Keratinocyte (primary cell): ENCODE data around the gene PAX5.

Experiments used
- CTCF ChIP-seq, 3 experiments: IDR thresholded peaks in 1 of 3; conservative IDR thresholded peaks in 1 of 3; optimal IDR thresholded peaks in 1 of 3; 2 replicates in 2 of 3; 3 replicates in 1 of 3; pipeline versions ENCODE3 to v1.5.1; 2011; ENCODE audit warnings: low read length in 3 of 3, mild to moderate bottlenecking in 3 of 3, moderate library complexity in 2 of 3, control low read depth in 1 of 3, inconsistent platforms in 1 of 3; ENCODE audit not compliant: insufficient read depth in 2 of 3; ENCODE audit errors: extremely low read depth in 1 of 3
- EZH2 ChIP-seq: IDR thresholded peaks from one replicate; pipeline ENCODE4 v1.6.1; 2012; ENCODE audit warnings: inconsistent platforms, mild to moderate bottlenecking, low read length, moderate library complexity

DNA sequence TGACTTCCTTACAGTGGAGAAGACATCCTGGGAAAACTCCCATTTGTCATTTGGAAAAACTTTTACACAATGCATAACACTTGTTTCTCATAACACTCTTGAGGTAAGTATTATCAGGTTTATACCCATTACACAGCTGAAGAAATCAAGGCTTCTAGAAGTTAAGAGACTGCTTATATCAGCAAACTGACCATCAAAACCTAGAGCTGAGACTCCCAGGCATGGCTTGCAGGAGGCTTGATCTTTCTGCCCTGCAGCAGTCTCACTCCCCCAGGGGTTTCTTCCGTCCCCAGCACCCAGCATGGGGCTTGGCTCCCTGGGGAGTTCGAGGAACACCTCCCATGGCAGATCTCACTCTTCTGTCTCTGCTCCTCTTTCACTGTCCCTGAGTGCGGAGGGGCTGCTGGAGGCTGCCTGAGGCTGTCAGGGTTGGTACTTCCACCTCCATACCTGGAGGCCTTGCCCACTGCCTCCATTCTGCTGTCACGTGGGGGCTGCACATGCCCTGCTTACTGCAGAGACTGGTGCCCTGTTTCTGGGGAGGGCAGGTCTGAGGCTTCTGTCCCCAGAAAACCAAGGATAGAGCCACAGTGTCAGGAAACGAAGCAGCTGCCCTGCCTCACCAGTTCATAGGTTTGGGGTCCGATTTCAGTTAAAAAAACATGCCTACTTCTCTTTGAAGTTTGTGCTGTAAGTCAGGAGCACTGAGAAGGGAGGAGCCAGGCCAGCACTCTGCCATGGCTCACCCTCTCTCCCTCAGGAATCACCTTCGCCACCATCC is 202.5 kb downstream of the PAX5 start:
- TF ChIP-seq CTCF (optimal IDR thresholded peaks at IDR 0.05 in 1 of 3, IDR thresholded peaks at IDR 0.05 in 1 of 3, conservative IDR thresholded peaks at IDR 0.05 in 1 of 3; ENCODE audit: extremely low read depth in 1 of 3, insufficient read depth in 2 of 3, low read length in 3 of 3) = no peak
- no peak for TF ChIP-seq EZH2
